T-helper 17 cell (primary cell): ENCODE results near the gene EPHA3. TPM values are rescaled to one million over a fixed set of nuclear protein-coding genes. Genes with fewer than 3 reads are reported as not detected.

Source experiments
- ATAC-seq: fragments of 150-1000 bp; cut with Tn5 transposase; 2 replicates; pipeline ENCODE4 v1.10.0; 2021; ENCODE audit warnings: mild to moderate bottlenecking, moderate library complexity
- DNase-seq, 3 donors: peaks; one replicate each; pipeline versions ENCODE4 v3.0.0 to v3.0.0-alpha.2; 2020 to 2021
- H3K9me3 ChIP-seq: one replicate; pipeline ENCODE4 v1.7.0; 2013; ENCODE audit warnings: low read length, mild to moderate bottlenecking; ENCODE audit not compliant: control insufficient read depth, poor library complexity, severe bottlenecking
- H3K27ac Mint-ChIP-seq: one replicate; pipeline ENCODE4 v1.8.0; 2022; ENCODE audit warnings: mild to moderate bottlenecking, moderate library complexity, mixed read lengths
- H3K27me3 Mint-ChIP-seq: one replicate; pipeline ENCODE4 v1.8.0; 2022; ENCODE audit warnings: mixed read lengths
- H3K36me3 Mint-ChIP-seq: one replicate; pipeline ENCODE4 v1.8.0; 2022; ENCODE audit warnings: low read depth, mixed read lengths
- H3K4me1 Mint-ChIP-seq: one replicate; pipeline ENCODE4 v1.8.0; 2022; ENCODE audit warnings: mild to moderate bottlenecking, mixed read lengths
- H3K4me3 Mint-ChIP-seq: one replicate; pipeline ENCODE4 v1.8.0; 2022; ENCODE audit warnings: mild to moderate bottlenecking, moderate library complexity, mixed read lengths
- total RNA-seq, 4 donors: library from RNA in 2 of 4; stranded (reverse) in 2 of 4; gene quantifications; one replicate each; pipeline ENCODE4 v1.2.3 and lab custom pipeline; 2022 to 2026

The EPHA3 gene
- total RNA-seq, 2 donors from 2014 or later: not detected

DNA sequence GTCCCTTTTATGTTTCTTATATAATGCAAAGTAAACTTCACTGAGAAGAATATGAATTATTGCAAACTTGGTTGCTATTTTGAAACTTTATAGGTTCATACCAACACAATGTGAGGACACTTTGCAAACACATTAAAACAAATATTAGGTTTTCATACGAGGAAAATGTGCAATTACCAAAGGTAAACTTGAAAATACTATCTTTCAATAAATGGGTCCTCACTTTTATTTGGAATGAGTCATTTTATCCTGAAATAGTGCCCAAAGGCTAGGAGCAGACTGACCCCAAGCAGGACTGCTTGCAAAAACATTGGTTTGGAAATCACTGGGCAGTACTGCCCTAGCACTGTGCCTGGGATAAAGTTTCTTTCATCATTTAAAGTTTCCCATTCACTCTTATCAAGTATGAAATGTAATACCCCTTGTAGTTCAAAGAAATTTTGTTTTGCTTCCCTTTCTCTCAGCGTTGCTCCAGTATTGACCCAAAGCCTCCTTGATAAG lies 396.5 kb downstream of the EPHA3 start:
- H3K36me3 Mint-ChIP-seq: no peaks in the 10 kb centered on the region
- H3K27ac Mint-ChIP-seq: no peak overlapping the region
- ATAC-seq (no peak), DNase-seq (no peak)
- no peak overlapping the region for H3K4me3 Mint-ChIP-seq
- H3K4me1 Mint-ChIP-seq: no peaks in the 10 kb centered on the region
- no peaks in the 10 kb centered on the region for H3K9me3 ChIP-seq
- H3K27me3 Mint-ChIP-seq: no peaks in the 10 kb centered on the region

DNA sequence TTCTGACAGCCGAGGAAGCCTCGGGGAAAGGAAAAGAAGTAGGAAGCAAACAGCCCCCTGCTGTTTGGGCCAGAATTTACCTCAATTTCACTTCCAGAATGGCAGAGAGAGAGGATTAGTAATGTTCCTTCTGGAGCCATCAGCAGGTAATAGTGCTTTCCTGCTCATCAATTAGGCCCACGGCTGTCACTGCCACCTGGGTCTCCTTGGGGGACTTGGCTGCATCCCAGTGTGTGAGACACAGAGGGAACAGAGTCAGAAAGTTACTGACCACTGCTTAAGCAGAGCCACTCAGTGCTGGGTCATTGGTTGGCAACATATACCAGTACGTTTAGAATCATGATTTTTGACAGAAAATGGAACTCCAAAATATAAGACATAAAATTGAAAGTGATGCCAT lies 397.0 kb downstream of the EPHA3 start:
- no peaks in the 10 kb centered on the region for H3K9me3 ChIP-seq
- ATAC-seq (no peak), DNase-seq (no peak)
- no peaks in the 10 kb centered on the region for H3K4me1 Mint-ChIP-seq
- H3K36me3 Mint-ChIP-seq: no peaks in the 10 kb centered on the region
- no peak overlapping the region for H3K27ac Mint-ChIP-seq
- no peaks in the 10 kb centered on the region for H3K27me3 Mint-ChIP-seq
- no peak overlapping the region for H3K4me3 Mint-ChIP-seq

GRCh38 chr3:89506462-89507103 lies 399.2 kb downstream of the EPHA3 start:
- no peak for DNase-seq
- H3K9me3 ChIP-seq: no peaks in the 10 kb centered on the region
- no peak overlapping the region for H3K4me3 Mint-ChIP-seq
- no peaks in the 10 kb centered on the region for H3K27me3 Mint-ChIP-seq
- ATAC-seq: no peak
- no peak overlapping the region for H3K27ac Mint-ChIP-seq
- no peaks in the 10 kb centered on the region for H3K36me3 Mint-ChIP-seq
- H3K4me1 Mint-ChIP-seq: no peaks in the 10 kb centered on the region

DNA sequence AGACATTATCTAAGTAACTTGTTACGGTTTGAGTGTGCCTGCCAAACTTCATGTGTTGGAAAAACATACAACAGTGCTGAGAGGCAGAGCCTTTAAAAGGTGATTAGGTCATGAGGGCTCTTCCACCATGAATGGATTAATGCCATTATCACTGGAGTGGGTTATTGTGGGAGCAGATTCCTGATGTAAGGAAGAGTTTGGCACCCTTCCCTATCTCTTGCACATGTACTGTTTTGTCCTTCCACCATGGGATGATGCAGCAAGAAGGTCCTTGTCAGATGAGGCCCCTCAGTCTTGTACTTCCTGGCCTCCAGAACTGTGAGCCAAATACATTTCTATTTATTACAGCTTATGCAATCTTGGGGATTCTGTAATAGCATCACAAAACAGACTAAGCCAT lies 413.9 kb downstream of the EPHA3 start:
- H3K27me3 Mint-ChIP-seq: no peaks in the 10 kb centered on the region
- H3K27ac Mint-ChIP-seq: no peak overlapping the region
- no peak for DNase-seq
- no peaks in the 10 kb centered on the region for H3K9me3 ChIP-seq
- H3K4me3 Mint-ChIP-seq: no peak overlapping the region
- no peaks in the 10 kb centered on the region for H3K36me3 Mint-ChIP-seq
- H3K4me1 Mint-ChIP-seq: no peaks in the 10 kb centered on the region
- ATAC-seq: no peak

- H3K9me3 ChIP-seq: no peaks in the 10 kb centered on the region
- Mint-ChIP-seq H3K4me3 (no peak overlapping the region), H3K4me1 (no peaks in the 10 kb centered on the region), H3K27ac (no peak overlapping the region), H3K36me3 (no peaks in the 10 kb centered on the region), H3K27me3 (no peaks in the 10 kb centered on the region)
- DNase-seq (no peak), ATAC-seq (no peak)
Observed at GRCh38 chr3:89522155-89522554, 414.7 kb downstream of the EPHA3 start.

DNA sequence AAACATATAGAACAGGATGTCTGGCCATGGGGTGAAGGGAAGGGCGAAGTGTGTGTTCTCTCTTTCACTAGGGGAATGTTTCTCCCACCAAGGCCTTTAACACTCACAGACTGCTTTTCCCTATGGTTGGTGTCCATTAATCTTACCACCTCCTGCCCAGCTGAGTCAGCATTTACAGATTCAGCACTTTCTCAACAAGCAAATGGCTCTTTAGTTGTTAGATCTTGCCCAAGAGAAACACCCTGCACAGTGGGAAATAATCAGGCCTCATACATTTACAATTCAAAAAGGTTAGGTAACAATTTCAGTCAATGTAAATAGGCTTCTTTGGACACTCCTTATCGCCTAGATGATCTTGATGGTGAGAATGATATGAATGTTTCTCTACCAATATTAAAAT lies 418.2 kb downstream of the EPHA3 start:
- Mint-ChIP-seq H3K36me3 (no peaks in the 10 kb centered on the region), H3K27ac (no peak overlapping the region), H3K4me1 (no peaks in the 10 kb centered on the region), H3K4me3 (no peak overlapping the region), H3K27me3 (no peaks in the 10 kb centered on the region)
- no peaks in the 10 kb centered on the region for H3K9me3 ChIP-seq
- ATAC-seq (no peak), DNase-seq (no peak)

- no peak for DNase-seq
- no peaks in the 10 kb centered on the region for H3K9me3 ChIP-seq
- H3K4me3 Mint-ChIP-seq: no peak overlapping the region
- H3K4me1 Mint-ChIP-seq: no peaks in the 10 kb centered on the region
- no peak for ATAC-seq
- no peaks in the 10 kb centered on the region for H3K27me3 Mint-ChIP-seq
- no peak overlapping the region for H3K27ac Mint-ChIP-seq
- H3K36me3 Mint-ChIP-seq: no peaks in the 10 kb centered on the region
Observed at GRCh38 chr3:89527736-89528305, 420.4 kb downstream of the EPHA3 start.
